ENCODE data around the gene SLC12A6. TPM values are rescaled to one million over a fixed set of nuclear protein-coding genes. Genes with fewer than 3 reads are reported as not detected.

The SLC12A6 gene
- 3.5 to 6.4 TPM (median 5.6 TPM) in 5 replicates for total RNA-seq (2022; extraction: Qiagen RNA extraction)

DNA sequence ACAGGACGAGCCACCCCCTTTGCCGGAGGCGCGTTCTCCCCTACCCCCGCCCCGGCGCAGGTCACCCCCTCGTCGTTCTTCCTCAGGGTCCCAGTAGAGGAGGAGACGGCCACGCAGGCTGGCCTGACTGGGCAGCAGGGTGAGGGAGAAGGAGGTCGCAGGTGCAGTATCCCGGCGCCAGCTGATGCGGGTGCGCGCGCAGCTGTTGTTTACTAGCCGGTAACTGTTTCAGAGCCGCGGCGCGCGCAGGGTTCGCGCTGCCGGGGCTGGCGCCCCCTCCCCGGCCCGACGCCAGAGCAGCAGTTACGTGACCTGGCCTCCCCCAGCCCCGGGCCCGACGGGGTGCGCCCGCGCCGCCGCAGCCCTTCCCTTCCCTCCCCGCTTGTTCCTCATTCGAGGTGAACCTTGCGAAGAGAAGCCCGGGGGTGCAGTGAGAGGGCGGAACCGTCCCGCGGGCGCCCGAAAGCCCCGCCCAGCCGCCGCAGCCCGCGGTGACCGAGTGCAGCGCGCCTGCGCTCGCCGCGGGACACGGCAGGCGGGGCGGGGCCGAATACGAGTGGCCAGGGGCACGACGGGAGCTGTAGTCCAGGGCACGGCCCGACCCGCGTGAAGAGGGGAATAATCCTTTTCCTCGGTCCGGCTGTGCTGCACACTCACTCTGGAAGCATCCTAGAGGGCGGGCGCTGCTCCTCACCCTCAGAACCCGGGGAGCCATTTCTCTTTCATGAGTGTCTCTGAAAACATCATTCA, at the start of gene SLC12A6:
TSS of gene SLC12A6 (minus strand) at position 225 of the 750 bp plus-strand sequence. CDS start 1,101 bp downstream, outside the sequence.

DNA sequence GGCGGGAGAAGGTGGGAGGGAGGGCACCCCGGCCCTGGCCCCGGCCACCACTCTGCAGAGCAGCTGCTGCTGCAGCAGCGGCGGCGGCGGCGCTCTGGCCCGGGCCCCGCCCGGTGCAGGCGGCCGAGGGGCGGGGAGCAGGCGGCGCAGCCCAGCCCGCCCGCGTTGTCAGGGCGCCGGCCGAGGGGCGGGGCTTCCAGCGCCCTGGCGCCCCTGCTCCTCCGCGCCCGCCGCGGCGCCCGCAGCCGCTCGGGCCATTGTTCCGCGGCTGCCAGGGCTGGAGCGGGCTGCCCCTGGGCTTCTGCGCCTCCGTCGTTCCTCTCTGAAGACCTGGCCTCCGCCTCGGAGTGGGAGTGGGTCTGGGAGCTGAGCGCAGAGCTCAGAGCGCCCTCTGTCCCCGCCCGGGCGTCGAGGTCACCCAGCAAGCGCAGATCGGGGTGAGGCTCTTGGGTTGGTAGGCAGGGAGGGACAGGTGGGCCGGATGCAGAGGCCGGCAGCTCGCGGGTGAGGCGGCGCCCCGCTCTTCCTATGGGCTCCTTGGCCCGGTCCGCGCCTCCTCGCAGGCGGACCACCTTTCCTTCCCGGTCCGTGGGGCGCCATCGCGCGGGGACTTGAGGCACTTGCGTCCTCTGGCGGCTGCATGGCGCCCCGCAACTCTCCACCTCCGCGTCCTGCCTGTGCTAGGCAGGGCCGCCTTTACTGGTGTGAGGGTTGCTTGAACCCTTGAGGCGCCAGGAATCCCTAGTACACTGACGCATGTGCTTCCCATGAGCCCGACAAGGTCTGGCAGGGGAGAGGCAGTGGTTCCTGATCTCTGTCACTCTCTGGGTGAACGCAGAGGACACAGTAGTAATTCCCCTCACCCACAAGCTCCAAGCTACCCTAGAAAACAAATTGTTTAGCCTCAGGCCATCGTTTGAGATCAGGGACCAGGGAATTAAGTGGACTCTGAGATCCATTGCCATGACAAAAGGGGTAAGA, 29.8 kb upstream of the SLC12A6 start, which contains the start of gene LPCAT4:
TSS of gene LPCAT4 (minus strand) at position 96 of the 981 bp plus-strand sequence. CDS start 96 bp downstream, outside the sequence.

DNA sequence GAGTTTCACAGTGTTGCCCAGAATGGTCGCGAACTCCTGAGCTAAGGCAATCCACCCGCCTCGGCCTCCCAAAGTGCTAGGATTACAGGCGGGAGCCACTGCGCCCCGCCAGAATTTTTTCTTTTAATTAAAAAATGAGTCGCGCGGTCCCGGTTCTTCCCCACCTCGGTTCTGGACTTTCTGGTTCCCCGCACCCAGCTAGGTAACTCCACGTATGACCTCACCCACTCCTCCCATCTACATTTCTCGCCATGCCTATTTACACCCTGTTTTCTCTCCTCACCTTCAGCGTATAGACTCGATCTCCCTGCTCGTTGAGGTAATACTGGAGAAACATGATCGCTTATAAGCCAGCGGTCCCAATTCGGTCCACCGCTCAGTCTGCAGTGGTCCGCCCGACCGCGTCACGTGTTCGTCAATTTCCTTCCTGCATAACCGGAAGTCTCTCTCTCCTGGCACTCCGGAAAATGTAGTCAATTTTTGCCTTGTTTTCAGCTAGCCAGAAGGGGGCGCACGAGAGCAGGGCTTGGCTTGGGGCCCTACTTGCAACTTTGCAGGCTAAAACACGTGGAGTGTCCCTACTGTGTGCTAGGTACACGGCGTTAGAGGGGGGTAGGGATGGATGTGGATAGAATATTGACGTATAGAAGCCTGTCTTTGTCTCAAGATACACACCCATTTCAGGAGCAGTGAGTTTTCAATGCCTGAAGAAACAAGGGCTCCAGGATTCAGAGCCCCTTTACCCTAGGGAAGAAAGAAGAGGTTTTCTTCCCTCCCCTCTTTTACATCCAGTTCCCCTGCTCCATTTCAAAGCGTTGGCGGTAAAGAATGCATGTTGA, 5.4 kb upstream of the SLC12A6 start, which contains the start of the genes NOP10 and NUTM1:
TSS of gene NOP10 (minus strand) at position 400 of the 839 bp plus-strand sequence. CDS start at position 337, 63 bp downstream.
TSS of gene NUTM1 (plus strand) at position 579 of the 839 bp plus-strand sequence. CDS start 382 bp downstream, outside the sequence.

DNA sequence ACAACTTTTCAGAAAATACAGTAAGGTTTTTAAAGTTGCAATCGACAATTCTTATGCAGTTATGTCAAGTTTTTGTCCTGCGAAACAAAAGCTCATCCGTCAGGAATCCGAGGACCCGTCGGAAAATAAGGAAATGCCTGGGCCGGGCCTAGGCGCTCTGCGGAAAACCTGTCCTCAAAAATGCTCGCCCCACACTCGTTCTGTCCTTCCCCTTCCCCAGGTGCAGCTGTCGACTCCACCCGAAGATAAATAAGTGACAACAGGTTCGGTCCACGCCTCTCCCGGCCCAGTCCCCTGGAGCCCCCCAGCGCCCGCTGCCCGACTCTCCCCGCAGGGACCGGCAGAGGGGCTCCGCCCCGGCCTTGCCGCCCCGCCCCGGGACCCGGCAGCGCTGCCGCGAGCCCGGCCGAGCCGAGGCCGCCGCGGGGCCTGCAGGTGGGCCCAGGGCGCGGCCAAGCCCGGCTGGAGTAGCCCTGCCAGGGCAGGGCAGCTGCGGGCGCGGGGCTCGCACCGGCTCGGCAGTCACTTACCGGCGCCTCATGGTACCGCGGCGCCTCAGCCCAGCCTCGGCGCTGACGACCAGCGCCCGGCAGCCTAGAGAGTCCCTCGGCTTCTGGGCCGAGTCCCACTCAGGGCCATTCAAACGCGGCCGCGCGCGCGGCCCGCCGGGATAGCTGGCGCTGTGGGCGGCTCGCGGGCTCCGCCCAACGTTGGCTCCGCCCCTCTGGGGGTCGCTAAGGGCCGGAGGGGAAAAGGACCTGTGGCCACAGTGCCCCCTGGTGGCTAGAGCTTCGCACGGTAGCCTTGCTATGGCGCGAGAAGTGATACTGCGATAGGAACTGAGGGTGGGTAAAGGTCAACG, 127.9 kb downstream of the SLC12A6 start, which contains the start of gene KATNBL1:
TSS of gene KATNBL1 (minus strand) at position 676 of the 862 bp plus-strand sequence. CDS start 46,420 bp downstream, outside the sequence.

Other genes starting within 250 kb of the SLC12A6 start
- gene EMC7, start 235.9 kb downstream of the SLC12A6 start, total RNA-seq (2022; extraction: Qiagen RNA extraction) = 123 to 144 TPM (median 139 TPM) in 5 replicates
- gene PGBD4, start 235.7 kb downstream of the SLC12A6 start, total RNA-seq (2022; extraction: Qiagen RNA extraction) = 1.1 to 1.8 TPM (median 1.5 TPM) in 5 replicates
- gene KATNBL1, start 127.7 kb downstream of the SLC12A6 start, total RNA-seq (2022; extraction: Qiagen RNA extraction) = 25.3 to 32.5 TPM (median 28.4 TPM) in 5 replicates
- 192 to 207 TPM (median 197 TPM) in 5 replicates for gene EMC4, start 112.8 kb downstream of the SLC12A6 start, total RNA-seq (2022; extraction: Qiagen RNA extraction)
- gene NOP10, start 5.4 kb upstream of the SLC12A6 start, total RNA-seq (2022; extraction: Qiagen RNA extraction) = 504 to 564 TPM (median 541 TPM) in 5 replicates
- not detected in 5 replicates for gene NUTM1, start 5.5 kb upstream of the SLC12A6 start, total RNA-seq (2022; extraction: Qiagen RNA extraction)
- gene LPCAT4, start 29.4 kb upstream of the SLC12A6 start, total RNA-seq (2022; extraction: Qiagen RNA extraction) = 43.3 to 68.2 TPM (median 61.0 TPM) in 5 replicates
- gene GOLGA8A, start 100.0 kb upstream of the SLC12A6 start, total RNA-seq (2022; extraction: Qiagen RNA extraction) = 4.7 to 9.6 TPM (median 6.8 TPM) in 5 replicates
- 13.1 to 21.4 TPM (median 16.3 TPM) in 5 replicates for gene GOLGA8B, start 245.9 kb upstream of the SLC12A6 start, total RNA-seq (2022; extraction: Qiagen RNA extraction)